ENCODE results near the gene HECW1. TPM values are rescaled to one million over a fixed set of nuclear protein-coding genes. Genes with fewer than 3 reads are reported as not detected.

Gene HECW1
- total and polyA plus RNA-seq, 10 of the 15 experiments (the other 5 are each of a cell fraction or from before 2014, with no cell fraction given) = under 0.01 to 0.31 (median 0.04) TPM; not detected in 3

- SMC1A ChIA-PET (ENCODE audit: uncharacterized antibody, unreplicated experiment) = interaction anchor here (1.1 kb wide), 1 partner anchor 29 kb away, joined by 3 read pairs; no protein-coding TSS in a partner anchor
- Histone ChIP-seq H3K79me2 (ENCODE audit: control insufficient read depth, insufficient read depth, low read length) (no peaks in the 10 kb centered on the region), H2AFZ (ENCODE audit: control insufficient read depth, low read depth, low read length) (no peak overlapping the region), H3K9ac (ENCODE audit: control insufficient read depth, insufficient read depth, low read length) (no peak overlapping the region), H3K4me3 (no peak overlapping the region), H3K4me1 (ENCODE audit: control insufficient read depth, insufficient read depth, low read length) (no peaks in the 10 kb centered on the region), H3K4me2 (ENCODE audit: control insufficient read depth, insufficient read depth) (no peak overlapping the region), H3K36me3 (ENCODE audit: control insufficient read depth in 2 of 2, insufficient read depth in 2 of 2, low read length in 1 of 2) (no peaks in the 10 kb centered on the region), H3K9me3 (replicated peaks; ENCODE audit: control insufficient read depth, insufficient read depth, low read length) (no peaks in the 10 kb centered on the region), H3K27ac (ENCODE audit: control insufficient read depth, insufficient read depth) (no peak overlapping the region), H4K20me1 (ENCODE audit: control insufficient read depth, insufficient read depth) (no peaks in the 10 kb centered on the region), H3K27me3 (replicated peaks in 1 of 2; ENCODE audit: control insufficient read depth in 2 of 2, insufficient read depth in 2 of 2, low read length in 1 of 2) (no peaks in the 10 kb centered on the region; a peak in 1 of 4 replicates)
- RAD21 ChIA-PET (ENCODE audit: unreplicated experiment) = no interaction called here
- CTCF ChIA-PET = no interaction called here
- in situ Hi-C loops (cut with MboI) (no loop called here), intact Hi-C loops (cut with micrococcal nuclease; ENCODE audit: unreplicated experiment) (no loop called here)
- ATAC-seq = no peak
- no TSS peak for BruUV-seq (replicated peaks)
- WGBS (ENCODE audit: insufficient coverage, insufficient replicate concordance, low lambda C conversion rate, missing lambda C conversion rate) = 77% methylated on average over 2 of the region's 2 CpGs
- FAIRE-seq = no peak
- POLR2A ChIA-PET = no interaction called here
- no peak for TF ChIP-seq RELB (IDR thresholded peaks at IDR 0.05; ENCODE audit: low read depth)
- TF ChIP-seq FOS (IDR thresholded peaks at IDR 0.05; ENCODE audit: borderline replicate concordance, extremely low read depth, insufficient read length) = no peak
- no peak for TF ChIP-seq STAT3 (IDR thresholded peaks at IDR 0.05; ENCODE audit: low read depth, low read length)
- TF ChIP-seq ZNF207 (IDR thresholded peaks at IDR 0.05; ENCODE audit: borderline replicate concordance) = no peak
- no peak for TF ChIP-seq ATF2 (IDR thresholded peaks at IDR 0.05; ENCODE audit: low read length)
- no peak for TF ChIP-seq ZNF592 (IDR thresholded peaks at IDR 0.05)
- TF ChIP-seq E4F1 (IDR thresholded peaks at IDR 0.05; ENCODE audit: borderline replicate concordance, partially characterized antibody) = no peak
- no peak for TF ChIP-seq BCLAF1 (IDR thresholded peaks at IDR 0.05)
- no peak for TF ChIP-seq TAF1 (IDR thresholded peaks at IDR 0.05; ENCODE audit: borderline replicate concordance, low read depth, low read length)
- DNase-seq (ENCODE audit: low read depth, low spot score) = no peak
Measured at GRCh38 chr7:43395351-43395750, 282.9 kb downstream of the HECW1 start.

All from GM12878 (cell line).